Natural killer cell (primary cell): ENCODE measurements around the gene RRAS. TPM values are rescaled to one million over a fixed set of nuclear protein-coding genes. Genes with fewer than 3 reads are reported as not detected.

Source experiments
- ATAC-seq, 3 donors: fragments of 150-1000 bp in 2 of 3; fragments of 200-7000 bp in 1 of 3; cut with Tn5 transposase; 1 replicate in 1 of 3; 2 replicates in 2 of 3; pipeline ENCODE4 v1.10.0; 2021; ENCODE audit warnings: mild to moderate bottlenecking in 2 of 3, moderate library complexity in 2 of 3
- DNase-seq, 2 donors: peaks; one replicate each; pipeline versions ENCODE4 v3.0.0 to v3.0.0-alpha.2; 2013 to 2021; ENCODE audit warnings: mixed read lengths in 1 of 2
- H3K27ac ChIP-seq: one replicate; pipeline ENCODE4 v1.5.1; 2013; ENCODE audit warnings: mild to moderate bottlenecking, low read length
- H3K27me3 ChIP-seq: one replicate; pipeline ENCODE4 v1.6.1; 2013; ENCODE audit warnings: low read length; ENCODE audit not compliant: control insufficient read depth, insufficient read depth
- H3K36me3 ChIP-seq: one replicate; pipeline ENCODE4 v1.6.1; 2013; ENCODE audit warnings: low read length; ENCODE audit not compliant: control insufficient read depth, insufficient read depth
- H3K4me1 ChIP-seq: one replicate; pipeline ENCODE4 v1.6.1; 2013; ENCODE audit warnings: low read length; ENCODE audit not compliant: control insufficient read depth, insufficient read depth
- H3K4me3 ChIP-seq: one replicate; pipeline ENCODE4 v1.5.1; 2013; ENCODE audit warnings: low read length
- H3K9me3 ChIP-seq: one replicate; pipeline ENCODE4 v1.6.1; 2013; ENCODE audit warnings: low read length; ENCODE audit not compliant: control insufficient read depth, insufficient read depth
- H3K27ac Mint-ChIP-seq, 2 donors: one replicate each; pipeline ENCODE4 v1.8.0; 2022; ENCODE audit warnings: mild to moderate bottlenecking in 2 of 2, mixed read lengths in 2 of 2, moderate library complexity in 1 of 2
- H3K27me3 Mint-ChIP-seq, 2 donors: one replicate each; pipeline ENCODE4 v1.8.0; 2022; ENCODE audit warnings: low read depth in 2 of 2, mixed read lengths in 2 of 2
- H3K36me3 Mint-ChIP-seq: one replicate; pipeline ENCODE4 v1.8.0; 2022; ENCODE audit warnings: mixed read lengths
- H3K4me1 Mint-ChIP-seq, 2 donors: one replicate each; pipeline ENCODE4 v1.8.0; 2022; ENCODE audit warnings: mixed read lengths in 2 of 2
- H3K4me3 Mint-ChIP-seq: one replicate; pipeline ENCODE4 v1.8.0; 2022; ENCODE audit warnings: mild to moderate bottlenecking, moderate library complexity, mixed read lengths
- H3K9me3 Mint-ChIP-seq, 2 donors: one replicate each; pipeline ENCODE4 v1.8.0; 2022; ENCODE audit warnings: mixed read lengths in 2 of 2
- CTCF ChIP-seq: fragments of 200-600 bp; IDR thresholded peaks from one replicate; pipeline ENCODE4 v1.8.0; 2022; ENCODE audit warnings: antibody characterized with exemption
- WGBS: methylation state at CpG from one replicate; pipeline ENCODE4 v1.1.7; 2013; ENCODE audit warnings: missing lambda C conversion rate; ENCODE audit not compliant: insufficient coverage; 5-methylcytosine and 5-hydroxymethylcytosine counted together
- intact Hi-C: fragments of 100-400 bp; cut with micrococcal nuclease; formaldehyde crosslinking; loops from one replicate; pipeline ENCODE4 v1.14.2; 2022
- total RNA-seq, 4 donors: library from RNA; stranded (reverse); fragments of 120-200 nt in 1 of 4; gene quantifications; one replicate each; pipeline versions ENCODE4 v1.2.3 to v1.2.4, GENCODE V29; 2013 to 2022

RRAS gene
- total RNA-seq, 3 donors from 2014 or later (not counting 1 experiment from before 2014, with no cell fraction given): 2.0 to 7.7 (median 5.9) TPM

GRCh38 chr19:49665036-49665350, 25.1 kb upstream of the RRAS start:
- Histone ChIP-seq H3K4me3 (peak overlapping the region; percentile 91), H3K27ac (peak overlapping the region; percentile 73), H3K36me3 (peaks cover 25% of the 10 kb centered on the region), H3K9me3 (no peaks in the 10 kb centered on the region), H3K27me3 (no peaks in the 10 kb centered on the region), H3K4me1 (peaks cover 34% of the 10 kb centered on the region)
- intact Hi-C loops: loop anchor here (1.0 to 2.0 kb wide), 2 partner anchors 11 to 16 kb away; no protein-coding TSS in a partner anchor
- peak overlapping the region; percentile 99 for H3K4me3 Mint-ChIP-seq
- peak overlapping the region; percentile 96 to 99 for H3K27ac Mint-ChIP-seq
- ATAC-seq: no peak
- H3K4me1 Mint-ChIP-seq: peaks cover 33 to 50% of the 10 kb centered on the region in 2 donors
- no peaks in the 10 kb centered on the region for H3K9me3 Mint-ChIP-seq
- no peak for DNase-seq
- no peak for TF ChIP-seq CTCF
- under 1% methylated on average over 7 of the region's 7 CpGs for WGBS
- H3K36me3 Mint-ChIP-seq: no peaks in the 10 kb centered on the region
- no peaks in the 10 kb centered on the region for H3K27me3 Mint-ChIP-seq

GRCh38 chr19:49664171-49665035, 24.5 kb upstream of the RRAS start:
- H3K27ac Mint-ChIP-seq: peak overlapping the region; percentile 96 to 99
- TF ChIP-seq CTCF: no peak
- ATAC-seq: peak; percentile 71 to 86 (median 74)
- intact Hi-C loops: loop anchor here (1.0 to 2.0 kb wide), 3 partner anchors 12 to 22 kb away; partner anchors contain the start of gene SCAF1
- Histone ChIP-seq H3K27ac (peak overlapping the region; percentile 73), H3K4me1 (peaks cover 34% of the 10 kb centered on the region), H3K4me3 (peak overlapping the region; percentile 91), H3K9me3 (no peaks in the 10 kb centered on the region), H3K36me3 (peaks cover 29% of the 10 kb centered on the region), H3K27me3 (no peaks in the 10 kb centered on the region)
- WGBS: under 1% methylated on average over 53 of the region's 53 CpGs
- peaks cover 33 to 50% of the 10 kb centered on the region in 2 donors for H3K4me1 Mint-ChIP-seq
- H3K4me3 Mint-ChIP-seq: peak overlapping the region; percentile 99
- H3K9me3 Mint-ChIP-seq: no peaks in the 10 kb centered on the region
- peak; percentile 85 to 94 for DNase-seq
- H3K36me3 Mint-ChIP-seq: no peaks in the 10 kb centered on the region
- no peaks in the 10 kb centered on the region for H3K27me3 Mint-ChIP-seq

- Mint-ChIP-seq H3K9me3 (no peaks in the 10 kb centered on the region), H3K36me3 (no peaks in the 10 kb centered on the region)
- TF ChIP-seq CTCF: no peak
These were observed 23.3 kb upstream of the RRAS start for GRCh38 chr19:49663224-49663623.

More at GRCh38 chr19:49663224-49663623, 23.3 kb upstream of the RRAS start:
- Mint-ChIP-seq H3K4me3 (peak overlapping the region; percentile 52), H3K27ac (peak overlapping the region; percentile 96 to 99), H3K27me3 (no peaks in the 10 kb centered on the region), H3K4me1 (peaks cover 33 to 50% of the 10 kb centered on the region in 2 donors)
- intact Hi-C loops: no loop called here
- peak overlapping the region; percentile 73 for H3K27ac ChIP-seq
- H3K4me3 ChIP-seq: no peak overlapping the region
- H3K27me3 ChIP-seq: no peaks in the 10 kb centered on the region
- no peaks in the 10 kb centered on the region for H3K9me3 ChIP-seq
- DNase-seq: no peak
- H3K36me3 ChIP-seq: peaks cover 41% of the 10 kb centered on the region
- H3K4me1 ChIP-seq: peaks cover 34% of the 10 kb centered on the region
- WGBS: 97% methylated on average over 12 of the region's 12 CpGs
- no peak for ATAC-seq
